PC-3 (cell line): ENCODE results near the gene WNT3.

Experiments used
- CTCF ChIP-seq: fragments of 300-600 bp; sonication (generic); conservative IDR thresholded peaks from 2 replicates; pipeline ENCODE4 v1.5.1; 2017; ENCODE audit warnings: antibody characterized with exemption, low read depth, mild to moderate bottlenecking, low read length
- EZH2 ChIP-seq: fragments of 300-600 bp; sonication (generic); IDR thresholded peaks from one replicate; pipeline ENCODE4 v1.6.1; 2017; ENCODE audit warnings: antibody characterized with exemption, mild to moderate bottlenecking, low read length; ENCODE audit not compliant: unreplicated experiment
- EZH2phosphoT487 ChIP-seq: fragments of 300-600 bp; sonication (generic); IDR thresholded peaks from 2 replicates; pipeline ENCODE4 v1.6.1; 2018; ENCODE audit warnings: mild to moderate bottlenecking, antibody characterized with exemption, low read length, borderline replicate concordance

GRCh38 chr17:46813920-46814319 lies 4.6 kb downstream of the WNT3 start:
- TF ChIP-seq EZH2phosphoT487: no peak
- TF ChIP-seq CTCF: no peak
- no peak for TF ChIP-seq EZH2
